HL-60 (cell line): Measurements from ENCODE around the gene CSNK1A1.

Experiments used
- DNase-seq, 2 experiments: peaks; one replicate each; pipeline ENCODE4 v3.0.0-alpha.2; 2010 to 2020; ENCODE audit warnings: low read depth in 1 of 2, low spot score in 1 of 2
- H3K27ac ChIP-seq: fragments of 250-450 bp; sonication (Bioruptor Pico); replicated peaks from 2 replicates; pipeline ENCODE4 v1.5.1; 2020; ENCODE audit warnings: mild to moderate bottlenecking, moderate library complexity
- H3K27me3 ChIP-seq: fragments of 250-450 bp; sonication (Bioruptor Pico); 2 replicates; pipeline ENCODE4 v1.5.1; 2021; ENCODE audit warnings: mild to moderate bottlenecking, moderate library complexity; ENCODE audit not compliant: insufficient read depth, poor library complexity, severe bottlenecking
- H3K4me3 ChIP-seq: replicated peaks from 2 replicates; pipeline ENCODE4 v1.5.1; 2011; ENCODE audit warnings: mild to moderate bottlenecking, control low read depth, low read length; ENCODE audit not compliant: insufficient read depth
- CTCF ChIP-seq: IDR thresholded peaks from one replicate; pipeline ENCODE4 v1.5.1; 2011; ENCODE audit warnings: low read length, control low read depth, inconsistent platforms; ENCODE audit not compliant: insufficient read depth
- GABPA ChIP-seq: IDR thresholded peaks from 2 replicates; pipeline ENCODE4 v1.6.1; 2012; ENCODE audit warnings: low read depth
- POLR2AphosphoS5 ChIP-seq: IDR thresholded peaks from 2 replicates; pipeline ENCODE4 v1.6.1; 2012; ENCODE audit warnings: low read depth
- REST ChIP-seq: IDR thresholded peaks from 2 replicates; pipeline ENCODE4 v1.6.1; 2012; ENCODE audit warnings: low read depth; ENCODE audit not compliant: insufficient replicate concordance
- SPI1 ChIP-seq: IDR thresholded peaks from 2 replicates; pipeline ENCODE4 v1.6.1; 2012; ENCODE audit warnings: low read depth, mild to moderate bottlenecking, borderline replicate concordance
- long read RNA-seq: library from polyadenylated mRNA; unstranded; transcript quantifications from one replicate; pipeline ENCODE4 v2.0.0, GENCODE V29; 2020

CSNK1A1 gene
- long read RNA-seq, full-length matches to known transcripts, result 777 of 1,026 reads
- long read RNA-seq, partial matches to known transcripts, result 206 of 1,026 reads
- long read RNA-seq, other reads (novel, unspliced or antisense), result 43 of 1,026 reads

GRCh38 chr5:149551227-149552037 is at the start of gene CSNK1A1:
Gene CSNK1A1, minus strand, starts transcription at chr5:149551439. Its CDS starts 475 bp downstream, at chr5:149550964.
- peak within 1 kb of the TSS; percentile 97 for H3K27ac ChIP-seq
- peak; percentile 19 for TF ChIP-seq CTCF
- peak; percentile 54; the same call in 1 of the 2 replicates for TF ChIP-seq SPI1
- TF ChIP-seq GABPA, result peak; percentile 86
- peak; percentile 92 for TF ChIP-seq POLR2AphosphoS5
- peak; percentile 60 for TF ChIP-seq REST
- peak; percentile 97 to 98 for DNase-seq
- peak within 1 kb of the TSS; percentile 77 for H3K4me3 ChIP-seq
- H3K27me3 ChIP-seq, result no peaks in the 10 kb centered on the region

GRCh38 chr5:149600932-149601331 is 49.7 kb upstream of the CSNK1A1 start:
- H3K27me3 ChIP-seq, result no peaks in the 10 kb centered on the region
- H3K27ac ChIP-seq, result no peak overlapping the region
- H3K4me3 ChIP-seq, result no peak overlapping the region
- TF ChIP-seq GABPA (no peak), POLR2AphosphoS5 (no peak), SPI1 (no peak), REST (no peak), CTCF (no peak)
- DNase-seq, result no peak

- DNase-seq, result no peak
- H3K27me3 ChIP-seq, result no peaks in the 10 kb centered on the region
- no peak overlapping the region for H3K27ac ChIP-seq
- no peak overlapping the region for H3K4me3 ChIP-seq
- TF ChIP-seq GABPA (no peak), SPI1 (no peak), CTCF (no peak), REST (no peak), POLR2AphosphoS5 (no peak)
Observed at GRCh38 chr5:149599375-149599774, 48.1 kb upstream of the CSNK1A1 start.
